Measurements from ENCODE around the gene PALM. TPM values are rescaled to one million over a fixed set of nuclear protein-coding genes. Genes with fewer than 3 reads are reported as not detected.

Gene PALM
- total RNA-seq, 3 donors from 2014 or later, result 16.1 to 61.0 (median 35.1) TPM

- Histone ChIP-seq H3K4me1 (peaks cover 28 to 31% of the 10 kb centered on the region in 2 donors), H3K27me3 (no peaks in the 10 kb centered on the region), H3K36me3 (no peaks in the 10 kb centered on the region), H3K9me3 (no peaks in the 10 kb centered on the region), H3K27ac (peak within 1 kb of the TSS; percentile 98 to 100), H3K4me3 (peak within 1 kb of the TSS; percentile 83 to 96 (median 91))
- intact Hi-C loops (cut with DNase I; ENCODE audit: low total_unique reads), result no loop called here
- no peak for TF ChIP-seq CTCF (IDR thresholded peaks at IDR 0.05)
- TF ChIP-seq POLR2AphosphoS5 (IDR thresholded peaks at IDR 0.05), result peak; percentile 88 to 99 (median 93)
- peak; percentile 54 for TF ChIP-seq POLR2A (IDR thresholded peaks at IDR 0.05)
- peak; percentile 100 for DNase-seq (ENCODE audit: low spot score in 2 of 2)
Measured at GRCh38 chr19:796692-797527, 88.2 kb downstream of the PALM start, which contains the start of gene PTBP1. PTBP1 (plus strand) TSS chr19:797452; CDS start chr19:797498, 46 bp downstream.

Other genes starting within 250 kb of the PALM start
- gene SHC2, start 247.9 kb upstream of the PALM start, total RNA-seq, result 10 to 100 TPM in 2 of 3 donors, 1 to 10 TPM in 1; 8.3 to 40.6 (median 21.8) TPM
- gene MADCAM1, start 212.4 kb upstream of the PALM start, total RNA-seq, result under 1 TPM in 1 of 3 donors, not detected in 2; 0.66 TPM
- gene TPGS1, start 201.4 kb upstream of the PALM start, total RNA-seq, result 10 to 100 TPM; 77.7 to 98.9 (median 77.7) TPM
- 10 to 100 TPM; 44.6 to 69.5 (median 49.3) TPM for gene CDC34, start 177.2 kb upstream of the PALM start, total RNA-seq
- gene GZMM, start 164.9 kb upstream of the PALM start, total RNA-seq, result 1 to 10 TPM in 1 of 3 donors, under 1 TPM in 1, not detected in 1; 0.33 to 1.1 TPM
- gene BSG, start 136.3 kb upstream of the PALM start, total RNA-seq, result 100 to 1,000 TPM; 270 to 515 (median 282) TPM
- gene HCN2, start 119.1 kb upstream of the PALM start, total RNA-seq, result under 1 TPM in 2 of 3 donors, not detected in 1; under 0.01 to 0.44 TPM
- 10 to 100 TPM; 21.9 to 34.7 (median 28.2) TPM for gene POLRMT, start 75.4 kb upstream of the PALM start, total RNA-seq
- under 1 TPM in 2 of 3 donors, not detected in 1; 0.33 to 0.48 TPM for gene FGF22, start 69.1 kb upstream of the PALM start, total RNA-seq
- 10 to 100 TPM; 41.1 to 46.5 (median 46.2) TPM for gene RNF126, start 45.7 kb upstream of the PALM start, total RNA-seq
- gene FSTL3, start 32.5 kb upstream of the PALM start, total RNA-seq, result 100 to 1,000 TPM in 2 of 3 donors, 10 to 100 TPM in 1; 37.8 to 198 (median 111) TPM
- not detected for gene PRSS57, start 13.5 kb upstream of the PALM start, total RNA-seq
- gene MISP, start 42.2 kb downstream of the PALM start, total RNA-seq, result 1 to 10 TPM in 2 of 3 donors, under 1 TPM in 1; 0.16 to 3.6 (median 2.5) TPM
- 100 to 1,000 TPM in 2 of 3 donors, 10 to 100 TPM in 1; 92.0 to 147 (median 131) TPM for gene PTBP1, start 88.5 kb downstream of the PALM start, total RNA-seq
- 1 to 10 TPM in 2 of 3 donors, not detected in 1; 6.9 to 9.1 TPM for gene PLPPR3, start 113.0 kb downstream of the PALM start, total RNA-seq
- under 1 TPM in 1 of 3 donors, not detected in 2; 0.29 TPM for gene AZU1, start 118.9 kb downstream of the PALM start, total RNA-seq
- 1 to 10 TPM in 1 of 3 donors, under 1 TPM in 1, not detected in 1; 0.44 to 1.1 TPM for gene PRTN3, start 132.1 kb downstream of the PALM start, total RNA-seq
- gene ELANE, start 143.4 kb downstream of the PALM start, total RNA-seq, result 1 to 10 TPM in 2 of 3 donors, under 1 TPM in 1; 0.98 to 5.0 (median 1.0) TPM
- gene CFD, start 150.7 kb downstream of the PALM start, total RNA-seq, result 1,000 to 10,000 TPM in 1 of 3 donors, 100 to 1,000 TPM in 2; 345 to 6,770 (median 797) TPM
- 10 to 100 TPM; 14.9 to 33.1 (median 32.8) TPM for gene MED16, start 184.3 kb downstream of the PALM start, total RNA-seq
- gene RNU6-9, start 184.5 kb downstream of the PALM start, total RNA-seq, result not detected
- gene R3HDM4, start 204.3 kb downstream of the PALM start, total RNA-seq, result 10 to 100 TPM; 31.8 to 41.6 (median 41.0) TPM
- gene KISS1R, start 208.4 kb downstream of the PALM start, total RNA-seq, result under 1 TPM in 2 of 3 donors, not detected in 1; 0.15 to 0.33 TPM
- 10 to 100 TPM in 1 of 3 donors, 1 to 10 TPM in 2; 3.5 to 11.1 (median 4.8) TPM for gene ARID3A, start 217.1 kb downstream of the PALM start, total RNA-seq